GM18511 (cell line): ENCODE data around the gene GDPD1.
"Not testable (repeated sequence)": the region's sequence is repeated elsewhere in the genome, so short reads cannot be mapped to it uniquely, and the experiment has no call there.

Source experiments
- ATAC-seq: cut with Tn5 transposase; IDR thresholded peaks from one replicate; pipeline ENCODE4 v1.9.1; 2021; ENCODE audit warnings: mild to moderate bottlenecking, moderate library complexity; ENCODE audit not compliant: unreplicated experiment

Gene GDPD1

DNA sequence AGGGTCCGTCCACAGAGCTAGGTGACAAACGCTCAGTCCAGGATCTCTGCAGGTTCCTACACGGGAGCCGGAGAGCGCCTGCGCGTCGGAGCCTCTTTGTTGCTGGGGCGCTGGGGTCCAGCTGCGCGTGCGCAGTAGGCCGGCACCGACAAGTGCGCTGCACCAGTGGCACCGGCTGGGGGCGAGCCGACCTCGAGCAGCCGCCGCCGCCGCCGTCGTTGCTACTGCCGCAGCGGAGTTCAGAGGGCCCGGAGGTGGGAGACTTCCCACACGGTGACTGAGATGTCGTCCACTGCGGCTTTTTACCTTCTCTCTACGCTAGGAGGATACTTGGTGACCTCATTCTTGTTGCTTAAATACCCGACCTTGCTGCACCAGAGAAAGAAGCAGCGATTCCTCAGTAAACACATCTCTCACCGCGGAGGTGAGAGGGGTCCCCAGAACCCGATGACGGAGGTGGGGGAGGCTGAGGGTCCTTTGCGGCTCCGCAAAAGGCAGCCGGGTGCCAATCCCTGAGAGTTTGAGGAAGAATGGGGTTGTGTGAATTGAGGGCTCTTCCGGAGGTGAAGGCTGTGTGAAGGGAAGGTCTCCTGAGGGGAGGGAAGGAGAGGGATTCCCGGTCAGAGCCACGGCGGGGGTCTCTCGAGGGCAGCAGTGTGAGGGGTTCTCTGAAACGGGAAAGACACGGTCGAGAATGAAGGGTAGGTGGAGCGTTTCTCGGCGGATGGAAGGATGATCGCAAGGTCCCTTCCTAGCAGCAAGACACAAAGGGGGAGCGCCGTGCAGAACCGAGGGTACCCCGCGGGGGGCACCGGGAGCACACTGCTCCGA is at the start of gene GDPD1:
Gene GDPD1 (plus strand): TSS at position 184 of the 831 bp plus-strand sequence. CDS start 99 bp downstream, at position 283.
- ATAC-seq, result peak; percentile 98

DNA sequence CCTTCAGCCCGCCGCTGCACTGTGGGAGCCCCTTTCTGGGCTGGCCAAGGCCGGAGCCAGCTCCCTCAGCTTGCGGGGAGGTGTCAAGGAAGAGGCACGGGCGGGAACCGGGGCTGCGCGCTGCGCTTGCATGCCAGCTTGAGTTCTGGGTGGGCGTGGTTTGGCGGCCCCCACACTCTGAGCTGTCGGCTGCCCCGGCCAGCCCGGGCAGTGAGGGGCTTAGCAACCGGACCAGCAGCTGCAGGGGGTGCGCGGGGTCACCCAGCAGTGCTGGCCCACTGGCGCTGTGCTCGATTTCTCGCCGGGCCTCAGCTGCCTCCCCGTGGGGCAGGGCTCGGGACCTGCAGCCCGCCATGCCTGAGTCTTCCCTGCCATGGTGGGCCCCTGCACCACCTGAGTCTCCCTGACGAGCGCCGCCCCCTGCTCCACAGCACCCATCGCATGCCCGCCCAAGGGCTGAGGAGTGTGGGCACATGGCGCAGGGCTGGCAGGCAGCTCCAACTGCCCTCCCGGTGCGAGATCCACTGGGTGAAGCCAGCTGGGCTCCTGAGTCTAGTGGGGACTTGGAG is 47.8 kb upstream of the GDPD1 start:
- no peak for ATAC-seq

GRCh38 chr17:59174671-59175070 is 45.6 kb upstream of the GDPD1 start:
- no peak for ATAC-seq

DNA sequence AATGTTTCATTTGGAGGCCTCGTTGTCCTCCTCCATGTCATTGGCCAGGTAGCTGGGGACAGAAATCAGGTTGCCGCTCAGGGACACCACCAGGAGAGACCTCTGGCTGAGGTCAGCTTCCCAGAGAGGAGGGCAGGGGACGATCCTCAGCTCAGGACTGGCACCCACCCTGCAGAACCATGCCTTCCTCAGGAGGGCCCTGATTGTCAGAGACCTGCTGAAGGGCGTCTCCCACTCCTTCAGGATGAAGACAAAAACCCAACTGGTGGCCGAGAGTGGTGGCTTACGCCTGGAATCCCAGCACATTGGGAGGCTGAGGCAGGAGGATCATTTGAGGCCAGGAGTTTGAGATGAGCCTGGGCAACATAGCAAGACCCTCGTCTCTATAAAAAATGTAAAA is 45.2 kb upstream of the GDPD1 start:
- no peak for ATAC-seq

- no peak for ATAC-seq
Observed at GRCh38 chr17:59178266-59178985, 41.9 kb upstream of the GDPD1 start.

DNA sequence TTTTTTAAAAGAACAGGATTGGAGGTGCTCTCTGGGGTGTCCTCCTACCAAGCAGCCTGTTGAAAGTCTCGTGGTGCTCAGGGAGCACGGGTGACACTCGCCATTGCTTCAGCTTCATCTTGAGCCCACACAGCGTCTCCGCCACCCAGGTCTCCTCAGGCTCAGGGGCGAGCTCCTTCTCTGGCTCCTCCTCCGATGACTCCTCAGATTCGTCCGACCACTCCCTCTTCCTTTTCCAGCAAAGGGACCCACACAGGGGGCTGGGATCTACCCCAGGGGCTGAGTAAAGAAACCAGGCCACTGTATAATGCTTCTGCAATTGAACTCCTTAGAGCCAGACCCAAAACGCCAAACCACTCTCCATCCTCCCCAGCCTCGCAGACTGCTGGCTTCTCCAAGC is 40.7 kb upstream of the GDPD1 start:
- not testable (repeated sequence) for ATAC-seq

- ATAC-seq, result no peak
Observed at GRCh38 chr17:59180626-59181025, 39.7 kb upstream of the GDPD1 start.

GRCh38 chr17:59181481-59181880 is 38.8 kb upstream of the GDPD1 start:
- ATAC-seq, result no peak

DNA sequence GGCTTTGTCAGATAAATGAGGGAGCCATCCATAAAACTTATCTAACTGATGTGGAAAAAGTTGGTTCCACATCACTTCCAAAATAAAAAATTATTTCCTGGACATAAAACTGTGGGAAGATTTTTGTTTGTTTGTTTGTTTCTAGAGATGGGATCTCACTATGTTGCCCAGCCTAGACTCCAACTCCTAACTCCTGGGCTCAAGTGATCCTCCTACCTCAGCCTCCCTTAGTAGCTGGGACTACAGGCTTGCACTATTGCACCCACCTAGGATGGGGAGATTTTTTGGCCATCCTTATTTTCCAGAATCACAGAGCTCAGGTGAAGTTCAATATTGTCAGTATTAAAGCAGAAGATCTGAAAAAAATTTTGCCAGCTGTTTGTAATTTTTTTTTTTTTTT is 34.3 kb upstream of the GDPD1 start:
- ATAC-seq, result no peak

DNA sequence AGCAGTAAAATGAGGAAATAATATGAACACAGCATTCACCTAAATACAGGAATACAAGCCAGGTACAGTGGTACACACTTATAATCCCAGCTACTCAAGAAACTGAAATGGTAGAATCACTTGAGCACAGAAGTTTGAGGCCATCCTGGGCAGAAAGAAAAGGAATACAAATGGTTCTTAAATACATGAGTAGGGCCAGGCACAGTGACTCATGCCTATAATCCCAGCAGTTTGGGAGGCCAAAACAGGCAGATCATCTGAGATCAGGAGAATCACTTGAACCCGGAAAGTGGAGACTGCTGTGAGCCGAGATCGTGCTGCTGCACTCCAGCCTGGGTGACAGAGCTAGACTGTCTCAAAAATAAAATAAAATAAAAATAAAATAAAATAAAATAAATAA is 33.5 kb upstream of the GDPD1 start:
- no peak for ATAC-seq

DNA sequence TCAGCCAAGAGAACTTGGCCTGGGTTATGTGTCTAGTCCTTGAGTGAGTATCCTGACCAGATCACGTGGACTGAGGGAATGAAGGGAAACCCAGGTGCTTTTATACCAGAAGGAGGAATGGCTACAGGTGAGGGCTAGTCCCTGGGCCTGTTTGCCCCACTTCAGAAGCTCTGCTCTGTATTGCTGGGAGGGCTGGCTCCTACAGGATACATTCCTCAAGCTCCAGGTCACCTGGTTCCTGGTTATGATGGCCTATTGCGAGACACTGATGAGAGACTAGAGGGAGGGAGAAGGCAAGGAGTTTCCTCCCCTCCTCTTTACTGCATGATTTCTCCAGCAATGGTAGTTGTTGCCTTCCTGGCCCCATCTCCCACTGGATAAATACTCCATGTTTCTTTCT is 29.5 kb upstream of the GDPD1 start:
- ATAC-seq, result no peak

DNA sequence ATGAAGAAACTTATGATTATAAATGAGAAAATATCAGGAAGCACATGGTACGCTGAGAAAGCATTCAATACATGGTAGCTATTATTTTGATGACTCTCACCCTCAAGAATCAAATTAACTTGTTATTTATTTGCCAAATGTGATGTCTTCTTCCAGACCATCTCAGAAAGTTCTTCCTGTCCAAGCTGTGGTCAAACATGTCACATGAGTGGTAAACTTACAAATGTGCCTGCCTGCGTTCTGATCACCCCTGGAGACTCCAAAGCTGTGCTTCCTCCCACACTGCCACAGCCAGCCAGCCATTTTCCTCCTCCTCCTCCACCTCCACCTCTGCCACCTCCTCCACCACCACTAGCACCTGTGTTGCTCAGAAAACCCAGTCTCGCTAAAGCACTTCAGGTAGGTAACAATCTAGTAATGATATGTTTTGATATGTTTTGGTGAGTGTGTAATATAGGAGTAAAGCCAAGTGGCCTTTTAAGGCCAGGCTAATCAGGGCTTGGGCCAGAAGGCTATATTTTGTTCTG is 26.9 kb upstream of the GDPD1 start:
- ATAC-seq, result no peak

GRCh38 chr17:59199398-59199797 is 20.9 kb upstream of the GDPD1 start:
- ATAC-seq, result no peak

DNA sequence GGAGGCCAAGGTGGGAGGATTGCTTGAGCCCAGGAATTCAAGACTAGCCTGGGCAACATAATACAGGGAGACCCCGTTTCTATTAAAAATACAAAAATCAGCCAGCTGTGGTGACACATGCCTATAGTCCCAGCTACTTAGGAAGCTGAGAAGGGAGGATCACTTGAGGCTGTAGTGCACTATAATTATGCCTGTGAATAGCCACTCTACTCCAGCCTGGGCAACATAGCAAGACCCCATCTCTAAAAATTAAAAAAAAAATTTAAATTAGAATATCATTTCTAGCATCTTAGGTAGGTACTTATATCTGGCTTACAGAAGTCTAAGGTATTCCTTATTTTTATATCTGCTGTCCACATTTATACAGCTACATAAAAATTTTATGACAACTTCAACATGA is 18.0 kb upstream of the GDPD1 start:
- no peak for ATAC-seq

DNA sequence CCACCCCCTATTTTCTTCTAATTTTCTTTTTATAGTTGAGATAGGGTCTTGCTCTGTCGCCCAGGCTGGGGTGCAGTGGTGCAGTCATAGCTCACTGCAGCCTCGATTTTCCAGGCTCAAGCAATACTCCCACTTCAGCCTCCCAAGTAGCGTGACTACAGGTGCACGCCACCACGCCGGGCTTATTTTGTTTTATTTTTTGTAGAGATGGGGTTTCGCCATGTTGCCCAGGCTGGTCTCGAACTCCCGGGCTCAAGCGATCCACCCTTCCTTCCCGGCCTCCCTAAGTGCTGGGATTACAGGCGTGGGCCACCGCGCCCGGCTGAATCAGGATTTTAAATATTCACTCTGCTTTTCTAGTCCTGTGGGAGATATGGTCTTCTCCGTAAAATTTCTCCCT is 941 bp upstream of the GDPD1 start:
- ATAC-seq, result no peak

- no peak for ATAC-seq
Observed at GRCh38 chr17:59219992-59220327, 351 bp upstream of the GDPD1 start.

- no peak for ATAC-seq
Observed at GRCh38 chr17:59221159-59221847, 992 bp downstream of the GDPD1 start.

GRCh38 chr17:59223813-59224212 is 3.5 kb downstream of the GDPD1 start:
- no peak for ATAC-seq

DNA sequence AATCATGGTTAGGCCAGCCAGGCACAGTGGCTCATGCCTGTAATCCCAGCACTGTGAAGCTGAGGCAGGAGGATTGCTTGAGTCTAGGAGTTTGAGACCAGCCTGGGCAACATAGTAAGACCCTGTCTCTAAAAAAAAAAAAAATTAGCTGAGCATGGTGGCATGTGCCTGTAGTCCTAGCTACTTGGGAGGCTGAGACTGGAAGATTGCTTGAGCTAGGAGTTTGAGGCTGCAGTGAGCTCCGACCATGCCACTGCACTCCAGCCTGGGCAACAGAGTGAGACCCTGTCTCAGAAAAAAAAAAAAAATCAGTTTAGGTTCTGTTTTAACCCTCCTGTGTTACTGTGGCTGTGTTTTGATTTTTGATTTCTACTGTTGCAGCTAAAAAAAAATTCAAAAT is 8.3 kb downstream of the GDPD1 start:
- not testable (repeated sequence) for ATAC-seq

DNA sequence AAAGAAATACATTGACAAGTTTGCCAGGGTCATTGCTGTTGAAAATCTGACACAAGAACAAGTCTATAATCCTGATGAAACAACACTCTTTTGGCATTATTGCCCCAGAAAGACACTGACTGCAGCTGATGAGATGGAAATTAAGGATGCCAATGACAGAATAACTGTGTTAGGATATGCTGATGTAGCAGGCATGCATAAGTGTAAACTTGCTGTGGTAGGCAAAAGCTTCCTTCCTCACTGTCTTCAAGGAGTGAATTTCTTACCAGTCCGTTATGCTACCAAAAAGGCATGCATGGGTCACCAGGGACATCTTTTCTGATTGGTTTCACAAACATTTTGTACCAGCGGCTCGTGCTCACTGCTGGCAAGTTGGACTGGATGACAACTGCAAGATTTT is 10.5 kb downstream of the GDPD1 start:
- no peak for ATAC-seq

GRCh38 chr17:59234631-59235030 is 14.3 kb downstream of the GDPD1 start:
- ATAC-seq, result no peak
